Ramos (cell line): Measurements from ENCODE around the gene DBH.

Experiments
- in situ Hi-C: fragments of 300-500 bp; cut with MboI; formaldehyde crosslinking; loops from one replicate; pipeline ENCODE4 v1.14.3; 2022; ENCODE audit warnings: low sequenced_read_pairs; ENCODE audit not compliant: unreplicated experiment

Gene DBH

GRCh38 chr9:133635533-133636531 lies at the start of gene DBH:
TSS of gene DBH (plus strand) at chr9:133636363. CDS start at chr9:133636372, 9 bp downstream.
- in situ Hi-C loops: no loop called here

- in situ Hi-C loops: loop anchor here (5.0 kb wide), 1 partner anchor 120 kb away; no protein-coding TSS in a partner anchor
Measured at GRCh38 chr9:133587051-133587450, 49.1 kb upstream of the DBH start.

GRCh38 chr9:133587466-133587865 lies 48.7 kb upstream of the DBH start:
- in situ Hi-C loops: loop anchor here (5.0 kb wide), 1 partner anchor 120 kb away; no protein-coding TSS in a partner anchor

GRCh38 chr9:133589454-133590227 lies 46.5 kb upstream of the DBH start:
- in situ Hi-C loops: loop anchor here (5.0 kb wide), 1 partner anchor 118 kb away; no protein-coding TSS in a partner anchor

GRCh38 chr9:133590231-133590855 lies 45.8 kb upstream of the DBH start:
- in situ Hi-C loops: no loop called here

- in situ Hi-C loops: no loop called here
Measured at GRCh38 chr9:133591116-133591910, 44.9 kb upstream of the DBH start.

- in situ Hi-C loops: no loop called here
Measured at GRCh38 chr9:133591985-133592384, 44.2 kb upstream of the DBH start.

- in situ Hi-C loops: no loop called here
Measured at GRCh38 chr9:133592731-133593409, 43.3 kb upstream of the DBH start.

- in situ Hi-C loops: no loop called here
Measured at GRCh38 chr9:133593587-133594253, 42.4 kb upstream of the DBH start.

- in situ Hi-C loops: no loop called here
Measured at GRCh38 chr9:133594310-133594709, 41.9 kb upstream of the DBH start.

- in situ Hi-C loops: no loop called here
Measured at GRCh38 chr9:133595910-133596309, 40.3 kb upstream of the DBH start.

GRCh38 chr9:133597316-133597957 lies 38.7 kb upstream of the DBH start:
- in situ Hi-C loops: no loop called here

GRCh38 chr9:133598978-133599377 lies 37.2 kb upstream of the DBH start:
- in situ Hi-C loops: no loop called here

- in situ Hi-C loops: no loop called here
Measured at GRCh38 chr9:133599470-133600173, 36.5 kb upstream of the DBH start.

- in situ Hi-C loops: no loop called here
Measured at GRCh38 chr9:133600739-133601138, 35.4 kb upstream of the DBH start.

GRCh38 chr9:133601746-133602145 lies 34.4 kb upstream of the DBH start:
- in situ Hi-C loops: no loop called here

- in situ Hi-C loops: no loop called here
Measured at GRCh38 chr9:133602277-133602676, 33.9 kb upstream of the DBH start.
